ENCODE results near the gene UBL3. TPM values are rescaled to one million over a fixed set of nuclear protein-coding genes. Genes with fewer than 3 reads are reported as not detected.

The UBL3 gene
- polyA plus RNA-seq, 3 donors = 37.1 to 45.8 (median 40.0) TPM

GRCh38 chr13:29745704-29746103 is 104.7 kb downstream of the UBL3 start:
- no peak for DNase-seq (ENCODE audit: extremely low read depth in 1 of 11, low read depth in 9 of 11, low spot score in 4 of 11)

GRCh38 chr13:29743201-29743786 is 107.1 kb downstream of the UBL3 start:
- DNase-seq (ENCODE audit: extremely low read depth in 1 of 11, low read depth in 9 of 11, low spot score in 4 of 11) = peak in 8 of 11 donors; percentile 9 to 48 (median 16)

- DNase-seq (ENCODE audit: extremely low read depth in 1 of 11, low read depth in 9 of 11, low spot score in 4 of 11) = no peak
These were observed 109.5 kb downstream of the UBL3 start for GRCh38 chr13:29740961-29741360.

- peak in 2 of 11 donors; percentile 12 to 16 for DNase-seq (ENCODE audit: extremely low read depth in 1 of 11, low read depth in 9 of 11, low spot score in 4 of 11)
These were observed 113.4 kb downstream of the UBL3 start for GRCh38 chr13:29737061-29737460.

- no peak for DNase-seq (ENCODE audit: extremely low read depth in 1 of 11, low read depth in 9 of 11, low spot score in 4 of 11)
These were observed 117.2 kb downstream of the UBL3 start for GRCh38 chr13:29733147-29733611.

- no peak for DNase-seq (ENCODE audit: extremely low read depth in 1 of 11, low read depth in 9 of 11, low spot score in 4 of 11)
These were observed 120.2 kb downstream of the UBL3 start for GRCh38 chr13:29730253-29730652.

GRCh38 chr13:29722415-29722814 is 128.0 kb downstream of the UBL3 start:
- DNase-seq (ENCODE audit: extremely low read depth in 1 of 11, low read depth in 9 of 11, low spot score in 4 of 11) = no peak

GRCh38 chr13:29721766-29722165 is 128.7 kb downstream of the UBL3 start:
- DNase-seq (ENCODE audit: extremely low read depth in 1 of 11, low read depth in 9 of 11, low spot score in 4 of 11) = no peak

- DNase-seq (ENCODE audit: extremely low read depth in 1 of 11, low read depth in 9 of 11, low spot score in 4 of 11) = no peak
These were observed 131.7 kb downstream of the UBL3 start for GRCh38 chr13:29718694-29719093.

GRCh38 chr13:29716493-29716892 is 133.9 kb downstream of the UBL3 start:
- DNase-seq (ENCODE audit: extremely low read depth in 1 of 11, low read depth in 9 of 11, low spot score in 4 of 11) = no peak
